Ramos (cell line): ENCODE results near the gene PLCL2.

Experiments
- in situ Hi-C: fragments of 300-500 bp; cut with MboI; formaldehyde crosslinking; loops from one replicate; pipeline ENCODE4 v1.14.3; 2022; ENCODE audit warnings: low sequenced_read_pairs; ENCODE audit not compliant: unreplicated experiment

The PLCL2 gene

DNA sequence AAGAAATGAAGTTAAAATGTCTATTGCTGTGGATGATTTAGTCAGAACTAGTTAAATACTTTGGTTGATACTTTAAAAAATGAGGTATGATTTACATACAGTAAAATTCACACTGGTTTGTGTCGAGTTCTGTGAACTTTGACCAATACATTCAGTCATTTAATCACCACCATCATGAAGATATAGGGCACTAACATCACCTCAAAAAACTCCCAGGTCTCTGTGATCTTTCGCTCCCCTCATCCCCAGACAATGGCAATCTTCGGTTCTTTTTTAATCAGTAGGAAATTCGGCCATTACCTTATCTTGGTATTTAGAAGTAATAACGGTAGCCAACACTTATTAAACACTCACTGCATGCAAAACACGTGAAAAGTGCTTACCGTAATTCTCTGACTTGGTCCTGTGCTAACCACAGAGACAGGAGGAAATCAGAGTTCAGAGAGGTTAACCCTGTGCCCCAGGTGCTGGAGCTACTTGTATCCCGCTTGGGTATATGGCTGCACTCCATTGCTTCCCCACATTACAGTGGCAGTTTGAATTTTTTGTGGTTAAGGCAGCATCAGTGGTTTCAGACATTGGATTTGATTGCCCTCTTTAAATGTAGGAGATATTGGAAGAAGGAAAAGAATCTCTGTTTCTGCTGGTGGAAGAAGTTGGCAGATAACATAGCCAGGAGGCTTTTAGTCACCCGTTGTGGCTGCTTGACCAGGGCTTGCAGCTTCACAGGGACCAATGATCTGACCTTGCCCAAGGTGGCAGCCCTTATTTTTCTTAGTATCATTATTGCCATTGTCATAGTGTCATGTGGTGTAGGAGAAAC is 4.2 kb downstream of the PLCL2 start:
- in situ Hi-C loops = no loop called here

GRCh38 chr3:16890597-16891333 is 6.0 kb downstream of the PLCL2 start:
- in situ Hi-C loops = no loop called here

- in situ Hi-C loops = no loop called here
Observed at GRCh38 chr3:16893618-16894200, 9.0 kb downstream of the PLCL2 start.

GRCh38 chr3:16896094-16896627 is 11.4 kb downstream of the PLCL2 start:
- in situ Hi-C loops = no loop called here

- in situ Hi-C loops = no loop called here
Observed at GRCh38 chr3:16896820-16897219, 12.1 kb downstream of the PLCL2 start.

DNA sequence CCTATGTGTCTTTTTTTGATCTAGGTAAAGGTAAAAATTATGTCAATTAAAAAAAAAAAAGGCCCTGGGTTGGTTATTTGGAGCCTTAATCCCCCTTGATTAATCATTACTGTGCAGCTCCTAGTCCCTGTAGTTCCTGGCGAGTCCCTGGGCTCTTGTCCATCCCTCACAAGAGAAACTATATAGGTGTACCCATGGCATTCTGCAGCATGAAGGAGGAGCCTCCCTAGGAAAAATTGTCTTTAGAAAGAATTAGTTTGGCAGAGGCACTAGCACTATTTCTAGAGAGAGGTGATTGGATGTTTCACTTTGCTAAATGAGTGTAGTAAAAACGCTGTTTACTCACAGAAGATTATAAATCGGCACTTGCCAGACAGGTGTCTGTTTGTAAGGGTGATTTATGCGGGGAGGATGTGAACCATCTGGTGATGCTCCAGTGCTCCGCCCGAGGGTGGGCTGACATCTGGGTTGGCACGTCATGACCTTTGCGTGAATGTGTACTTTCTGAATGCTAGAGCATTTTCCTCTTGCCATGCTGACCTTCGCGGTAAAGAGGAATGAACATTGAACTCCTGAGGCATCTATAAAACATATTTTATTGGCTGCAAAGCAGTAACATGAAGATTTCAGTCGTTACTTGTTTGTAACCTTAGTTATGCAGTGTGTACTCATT is 12.6 kb downstream of the PLCL2 start:
- in situ Hi-C loops = no loop called here

DNA sequence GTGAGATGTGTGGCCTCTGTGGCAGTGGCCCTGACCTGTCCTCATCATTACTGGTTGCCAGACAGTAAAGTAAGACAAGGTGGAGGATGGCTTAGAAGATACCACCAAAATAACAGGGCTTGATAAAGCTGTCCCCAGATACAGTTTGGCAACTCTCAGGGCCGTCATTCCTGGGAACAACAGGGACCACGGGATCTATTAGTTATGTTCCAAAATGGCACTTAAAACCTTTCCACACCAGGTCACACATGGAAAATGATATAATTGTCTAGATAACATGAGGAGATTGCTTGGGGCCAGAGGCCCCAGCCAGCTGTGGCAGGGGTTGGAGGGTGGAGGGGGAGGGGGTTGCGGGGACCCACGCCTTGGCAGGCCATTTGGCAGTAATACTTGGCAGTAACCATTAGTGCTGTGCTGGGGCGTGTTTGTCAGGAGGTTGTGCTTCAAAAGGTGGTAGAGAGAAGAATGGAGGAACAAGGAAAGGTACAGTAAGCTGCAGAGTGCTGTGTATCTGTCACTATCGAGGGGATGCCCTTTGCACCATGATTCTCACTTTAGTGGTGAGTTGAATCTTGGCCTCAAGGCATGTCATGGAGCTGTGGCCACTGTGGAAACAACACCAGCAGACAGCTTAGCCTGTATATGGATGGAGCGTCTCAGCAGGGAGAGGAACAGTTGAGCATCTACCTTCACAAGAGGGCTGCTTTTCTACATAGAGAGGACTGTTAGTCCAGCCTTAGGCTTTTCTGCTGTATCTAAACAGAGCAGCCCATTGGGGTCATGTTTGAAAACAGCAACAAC is 14.0 kb downstream of the PLCL2 start:
- in situ Hi-C loops = no loop called here

DNA sequence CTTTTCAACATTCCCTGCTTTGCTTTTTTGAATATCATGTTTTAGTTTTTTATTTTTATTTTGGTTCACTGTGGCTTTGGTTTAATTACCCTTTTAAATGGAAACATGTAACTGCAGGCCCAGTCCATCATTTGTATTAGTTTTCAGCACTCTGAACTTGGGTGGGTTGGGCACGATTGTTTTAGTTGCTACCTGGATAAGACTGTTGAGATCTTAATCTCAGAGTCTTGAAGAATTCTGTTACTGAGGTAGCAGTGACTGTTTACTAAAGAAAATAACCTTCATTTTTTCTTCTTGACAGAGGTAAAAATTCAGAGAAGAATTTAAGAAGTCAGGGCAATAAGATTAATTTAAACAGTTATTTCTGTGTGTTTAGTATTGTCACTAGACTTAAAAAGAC is 15.2 kb downstream of the PLCL2 start:
- in situ Hi-C loops = no loop called here

GRCh38 chr3:16900779-16901440 is 16.2 kb downstream of the PLCL2 start:
- in situ Hi-C loops = no loop called here

GRCh38 chr3:16904423-16905417 is 20.0 kb downstream of the PLCL2 start:
- in situ Hi-C loops = no loop called here

DNA sequence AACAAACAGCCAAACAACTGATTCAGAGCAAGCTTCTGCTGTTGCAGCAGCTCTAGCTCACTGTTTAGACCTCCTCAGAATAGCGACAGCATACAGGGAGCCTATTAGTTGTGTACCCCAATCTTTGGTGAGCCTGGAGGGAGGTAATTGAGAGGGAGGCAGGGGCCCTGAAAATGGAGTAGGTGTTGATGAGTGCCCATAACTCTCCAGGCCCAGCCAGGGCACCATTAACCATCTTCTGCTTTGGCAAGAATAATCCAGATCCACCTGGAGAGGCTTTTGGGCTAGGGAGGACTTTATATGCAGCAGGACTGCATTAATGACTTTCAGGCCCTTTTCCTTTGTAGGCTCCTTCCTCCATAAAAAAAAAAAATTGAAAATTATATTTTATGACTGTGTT is 20.9 kb downstream of the PLCL2 start:
- in situ Hi-C loops = no loop called here

DNA sequence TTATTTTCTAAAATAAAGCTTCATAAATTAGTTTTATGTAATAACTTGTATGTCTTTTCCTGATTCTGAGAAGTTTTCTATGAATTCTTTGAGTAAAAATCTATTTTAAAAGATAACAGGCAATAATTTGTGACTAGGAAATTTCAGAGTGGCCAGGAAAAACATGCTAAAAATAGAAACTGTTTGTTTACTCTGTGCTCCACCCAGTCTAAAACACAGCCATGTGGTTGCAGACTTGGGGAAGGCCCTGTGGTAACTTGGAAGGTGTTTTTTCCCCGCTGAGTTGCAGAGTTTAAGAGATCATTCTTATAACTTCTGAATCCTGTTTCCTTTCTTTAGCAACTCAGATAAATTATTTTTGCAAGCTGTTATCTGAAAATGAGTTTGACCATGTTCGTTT is 21.9 kb downstream of the PLCL2 start:
- in situ Hi-C loops = no loop called here

DNA sequence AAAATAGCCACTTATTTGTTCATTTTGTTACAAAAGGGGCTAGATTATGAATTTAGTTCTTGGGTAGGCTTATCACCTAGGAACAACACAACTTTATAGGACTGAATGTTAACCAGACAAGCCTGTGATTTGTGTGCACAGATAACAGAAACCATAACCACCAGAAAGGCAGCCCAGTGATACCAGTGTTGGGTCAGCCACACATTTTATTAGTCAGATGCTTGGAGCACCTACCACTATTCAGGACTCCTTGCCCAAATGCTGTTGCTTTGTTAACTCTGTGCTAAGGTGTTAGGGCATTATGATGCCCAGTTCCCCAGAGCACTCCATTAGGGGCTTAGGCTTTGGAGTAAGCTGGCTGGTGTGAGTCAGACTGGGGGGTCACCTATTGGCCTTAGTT is 22.5 kb downstream of the PLCL2 start:
- in situ Hi-C loops = no loop called here

GRCh38 chr3:16908016-16908807 is 23.5 kb downstream of the PLCL2 start:
- in situ Hi-C loops = no loop called here

DNA sequence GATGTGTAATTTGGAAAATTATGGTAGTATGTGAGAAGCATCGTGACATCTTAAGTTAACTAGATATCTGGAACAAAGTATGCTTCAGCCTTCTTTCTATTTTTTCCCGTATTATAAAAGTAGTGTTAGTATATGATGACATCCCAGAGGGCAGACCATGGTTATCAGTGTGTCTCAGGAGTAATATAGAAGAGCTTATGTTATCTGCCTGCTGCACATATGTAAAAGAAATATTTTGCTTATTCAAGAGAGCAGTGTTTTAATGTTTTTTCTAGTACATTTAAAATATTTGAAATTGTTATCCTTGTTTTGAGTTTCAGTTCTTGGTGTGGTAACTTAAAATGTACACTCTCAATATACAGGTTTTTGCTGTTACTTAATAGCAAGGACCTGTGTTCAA is 24.1 kb downstream of the PLCL2 start:
- in situ Hi-C loops = no loop called here

GRCh38 chr3:16909802-16910201 is 25.0 kb downstream of the PLCL2 start:
- in situ Hi-C loops = no loop called here

GRCh38 chr3:16910207-16910606 is 25.5 kb downstream of the PLCL2 start:
- in situ Hi-C loops = no loop called here
